Thyroid gland (tissue), 4 donors: Measurements from ENCODE around the gene PDE3B. TPM values are rescaled to one million over a fixed set of nuclear protein-coding genes. Genes with fewer than 3 reads are reported as not detected.

Experiments
- DNase-seq, 2 donors: peaks; one replicate each; pipeline ENCODE4 v3.0.0-alpha.2; 2019
- H3K27ac ChIP-seq, 3 donors: fragments of 200-600 bp; sonication (generic); 1 replicate in 2 of 3; 2 replicates in 1 of 3; pipeline ENCODE4 v1.5.1; 2016 to 2019; ENCODE audit warnings: mild to moderate bottlenecking in 1 of 3, moderate library complexity in 1 of 3
- H3K27me3 ChIP-seq: fragments of 200-600 bp; sonication (generic); one replicate; pipeline ENCODE4 v1.5.1; 2019
- H3K36me3 ChIP-seq, 2 donors: fragments of 200-600 bp; sonication (generic); one replicate each; pipeline ENCODE4 v1.5.1; 2016 to 2019
- H3K4me1 ChIP-seq, 2 donors: fragments of 200-600 bp; sonication (generic); one replicate each; pipeline ENCODE4 v1.5.1; 2017 to 2019
- H3K4me3 ChIP-seq, 3 donors: fragments of 200-600 bp; sonication (generic); replicated peaks in 1 of 3; 1 replicate in 2 of 3; 2 replicates in 1 of 3; pipeline ENCODE4 v1.5.1; 2016; ENCODE audit warnings: mild to moderate bottlenecking in 1 of 3
- H3K9me3 ChIP-seq: fragments of 200-600 bp; sonication (generic); one replicate; pipeline ENCODE4 v1.5.1; 2017
- CTCF ChIP-seq, 6 experiments: fragments of 200-600 bp in 3 of 6; fragments of 450-650 bp in 3 of 6; sonication (generic) in 3 of 6; IDR thresholded peaks; one replicate each; pipeline ENCODE4 v1.5.1; 2016 to 2019; ENCODE audit warnings: antibody characterized with exemption in 6 of 6, mild to moderate bottlenecking in 2 of 6, inconsistent platforms in 1 of 6, moderate library complexity in 1 of 6
- POLR2A ChIP-seq, 2 donors: fragments of 450-650 bp; IDR thresholded peaks; one replicate each; pipeline ENCODE4 v1.6.1; 2017; ENCODE audit warnings: antibody characterized with exemption in 2 of 2, mild to moderate bottlenecking in 2 of 2, moderate library complexity in 1 of 2
- WGBS, 2 donors: methylation state at CpG; one replicate each; pipeline ENCODE4 v1.1.5; 2017; 5-methylcytosine and 5-hydroxymethylcytosine counted together
- intact Hi-C: fragments of 100-400 bp; cut with DNase I; formaldehyde crosslinking; loops from one replicate; pipeline ENCODE4 v1.15.1; 2023
- total RNA-seq, 4 donors: library from RNA; depleted of rRNA; stranded (reverse); fragments of >200 nt; gene quantifications; one replicate each; pipeline ENCODE4 v1.2.3, GENCODE V29; 2016

Gene PDE3B
- total RNA-seq, 4 donors from 2014 or later: 2.0 to 3.9 (median 3.2) TPM

- TF ChIP-seq CTCF (IDR thresholded peaks at IDR 0.05): no peak
- TF ChIP-seq POLR2A (IDR thresholded peaks at IDR 0.05): no peak
Observed at GRCh38 chr11:14852571-14853177, 209.1 kb downstream of the PDE3B start.

GRCh38 chr11:14854057-14854456 is 210.5 kb downstream of the PDE3B start:
- H3K36me3 ChIP-seq: no peaks in the 10 kb centered on the region
- intact Hi-C loops: no loop called here
- DNase-seq: no peak
- H3K4me3 ChIP-seq: no peak overlapping the region
- H3K9me3 ChIP-seq: no peaks in the 10 kb centered on the region
- H3K27me3 ChIP-seq: no peaks in the 10 kb centered on the region
- TF ChIP-seq POLR2A (IDR thresholded peaks at IDR 0.05): no peak
- TF ChIP-seq CTCF (IDR thresholded peaks at IDR 0.05): no peak
- no peak overlapping the region for H3K27ac ChIP-seq
- H3K4me1 ChIP-seq: no peaks in the 10 kb centered on the region

More at GRCh38 chr11:14852571-14853177, 209.1 kb downstream of the PDE3B start:
- DNase-seq: no peak
- Histone ChIP-seq H3K27ac (no peak overlapping the region), H3K27me3 (no peaks in the 10 kb centered on the region), H3K36me3 (no peaks in the 10 kb centered on the region), H3K9me3 (no peaks in the 10 kb centered on the region), H3K4me1 (no peaks in the 10 kb centered on the region), H3K4me3 (no peak overlapping the region)
- intact Hi-C loops: no loop called here
- 96 to 100% methylated on average over 4 of the region's 4 CpGs for WGBS, 2 donors

- H3K4me1 ChIP-seq: no peaks in the 10 kb centered on the region
Observed at GRCh38 chr11:14855890-14856289, 212.3 kb downstream of the PDE3B start.

GRCh38 chr11:14857621-14858020 is 214.0 kb downstream of the PDE3B start:
- H3K4me1 ChIP-seq: no peaks in the 10 kb centered on the region
- TF ChIP-seq CTCF (IDR thresholded peaks at IDR 0.05) (no peak), POLR2A (IDR thresholded peaks at IDR 0.05) (no peak)
- intact Hi-C loops: no loop called here

More at GRCh38 chr11:14855890-14856289, 212.3 kb downstream of the PDE3B start:
- H3K4me3 ChIP-seq: no peak overlapping the region
- WGBS, 2 donors: 91 to 93% methylated on average over 1 of the region's 1 CpG
- no peak for DNase-seq
- H3K9me3 ChIP-seq: no peaks in the 10 kb centered on the region
- no peaks in the 10 kb centered on the region for H3K27me3 ChIP-seq
- intact Hi-C loops: no loop called here
- H3K36me3 ChIP-seq: no peaks in the 10 kb centered on the region
- H3K27ac ChIP-seq: no peak overlapping the region
- TF ChIP-seq CTCF (IDR thresholded peaks at IDR 0.05) (no peak), POLR2A (IDR thresholded peaks at IDR 0.05) (no peak)

GRCh38 chr11:14858404-14858803 is 214.8 kb downstream of the PDE3B start:
- WGBS, 2 donors: 77 to 89% methylated on average over 1 of the region's 1 CpG

More at GRCh38 chr11:14857621-14858020, 214.0 kb downstream of the PDE3B start:
- no peaks in the 10 kb centered on the region for H3K9me3 ChIP-seq
- no peaks in the 10 kb centered on the region for H3K36me3 ChIP-seq
- no peaks in the 10 kb centered on the region for H3K27me3 ChIP-seq
- H3K27ac ChIP-seq: no peak overlapping the region
- H3K4me3 ChIP-seq: no peak overlapping the region
- no peak for DNase-seq
- WGBS, 2 donors: 89 to 92% methylated on average over 3 of the region's 3 CpGs

More at GRCh38 chr11:14858404-14858803, 214.8 kb downstream of the PDE3B start:
- no peak for TF ChIP-seq POLR2A (IDR thresholded peaks at IDR 0.05)
- TF ChIP-seq CTCF (IDR thresholded peaks at IDR 0.05): no peak
- no peak for DNase-seq
- no peaks in the 10 kb centered on the region for H3K4me1 ChIP-seq
- no peak overlapping the region for H3K27ac ChIP-seq
- H3K9me3 ChIP-seq: no peaks in the 10 kb centered on the region
- H3K36me3 ChIP-seq: no peaks in the 10 kb centered on the region
- intact Hi-C loops: no loop called here
- no peaks in the 10 kb centered on the region for H3K27me3 ChIP-seq
- no peak overlapping the region for H3K4me3 ChIP-seq
